GM21619 (cell line): ENCODE measurements around the gene TAS2R41.
"Not testable (repeated sequence)": the region's sequence is repeated elsewhere in the genome, so short reads cannot be mapped to it uniquely, and the experiment has no call there.

Source experiments
- ATAC-seq: cut with Tn5 transposase; IDR thresholded peaks from one replicate; pipeline ENCODE4 v1.9.1; 2021; ENCODE audit not compliant: unreplicated experiment

The TAS2R41 gene

DNA sequence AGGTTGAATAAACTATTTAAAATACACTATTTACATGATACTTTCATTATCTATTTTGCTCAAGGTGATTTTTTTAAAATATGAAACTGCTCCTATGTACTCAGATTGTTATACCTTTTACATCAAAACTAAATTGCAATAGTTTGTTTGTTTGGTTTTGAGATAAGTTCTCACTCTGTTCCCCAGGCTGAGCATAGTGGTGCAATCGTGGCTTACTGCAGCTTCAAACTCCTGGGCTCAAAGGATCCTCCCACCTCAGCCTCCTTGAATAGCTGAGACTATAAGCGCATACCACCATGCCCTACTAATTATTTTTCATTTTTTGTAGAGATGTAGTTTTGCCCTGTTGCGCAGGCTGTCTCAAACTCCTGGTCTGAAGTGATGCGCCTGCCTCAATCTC, 21.7 kb upstream of the TAS2R41 start:
- no peak for ATAC-seq

DNA sequence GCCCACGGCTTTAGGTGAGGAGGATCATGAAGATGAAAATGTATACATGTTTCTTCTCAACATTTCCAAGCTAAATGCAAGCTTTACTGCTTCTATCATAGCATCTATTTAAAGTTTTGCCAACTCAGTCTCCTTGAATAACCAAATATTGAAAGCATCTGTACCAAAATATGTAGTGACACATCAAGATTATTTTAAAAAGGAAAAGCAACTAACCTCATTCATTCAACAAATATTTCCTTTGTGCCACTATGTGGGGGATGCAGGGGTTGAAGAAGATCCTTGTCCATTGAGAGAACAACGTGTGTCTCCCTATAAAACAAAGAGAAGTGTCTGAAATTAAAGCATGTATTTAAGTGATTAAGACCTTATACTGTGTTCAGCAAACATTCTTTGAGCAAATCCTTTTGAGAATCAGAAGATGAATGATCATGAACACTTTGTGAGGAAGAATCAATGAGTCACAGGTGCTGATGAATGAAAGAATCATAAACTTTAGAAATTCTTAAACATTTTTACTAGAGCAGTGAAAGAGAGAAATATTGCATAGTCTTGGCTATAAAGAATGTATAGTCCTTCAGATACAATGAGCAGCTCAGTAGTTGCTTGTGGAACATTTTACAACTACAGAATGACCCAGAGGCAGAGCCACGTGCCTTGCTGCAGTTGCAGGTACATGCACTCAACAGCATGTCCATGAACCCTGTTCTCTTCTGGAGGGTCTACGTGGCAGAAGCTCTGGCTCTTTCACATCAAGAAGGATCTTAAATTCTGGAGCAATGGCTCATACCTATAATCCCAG, 20.5 kb upstream of the TAS2R41 start:
- ATAC-seq, result no peak

DNA sequence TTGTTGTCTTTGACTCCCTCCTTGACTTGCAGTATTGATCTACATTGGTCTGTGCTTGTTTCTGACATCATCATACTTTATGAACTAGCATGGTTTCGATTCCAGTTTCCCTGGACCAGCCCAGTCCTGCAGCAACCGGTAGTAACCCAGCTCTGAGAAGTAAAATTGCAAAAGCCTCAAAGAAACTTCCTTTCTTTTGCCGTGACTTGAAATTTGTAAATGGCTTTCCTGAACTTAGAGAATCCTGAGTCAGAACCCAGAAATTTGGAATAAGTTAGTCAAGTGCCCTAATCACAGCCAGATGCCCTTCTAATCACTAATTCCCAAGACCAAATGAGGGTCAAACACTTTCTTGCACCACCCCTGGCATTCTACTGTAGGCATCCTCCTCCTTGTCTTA, 19.4 kb upstream of the TAS2R41 start:
- peak; percentile 78 for ATAC-seq

DNA sequence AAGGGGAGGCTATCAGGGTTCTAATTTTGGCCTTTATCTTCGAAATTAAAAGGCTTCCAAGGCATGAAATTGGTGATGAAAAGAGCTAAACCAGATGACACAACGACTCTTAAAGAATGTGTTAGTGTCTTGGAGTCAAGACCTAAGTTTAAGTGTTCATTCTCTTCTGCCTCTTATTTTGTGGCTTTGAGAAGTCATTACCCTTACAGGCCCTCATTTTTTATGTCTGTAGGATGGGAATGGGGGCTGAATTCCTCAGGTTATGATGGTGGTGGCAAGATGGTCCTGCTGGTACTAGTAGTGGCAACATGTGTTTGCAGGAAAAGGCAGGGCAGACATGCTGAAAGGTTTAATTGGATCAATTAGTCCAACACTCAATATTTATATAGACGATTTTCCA, 19.0 kb upstream of the TAS2R41 start:
- no peak for ATAC-seq

DNA sequence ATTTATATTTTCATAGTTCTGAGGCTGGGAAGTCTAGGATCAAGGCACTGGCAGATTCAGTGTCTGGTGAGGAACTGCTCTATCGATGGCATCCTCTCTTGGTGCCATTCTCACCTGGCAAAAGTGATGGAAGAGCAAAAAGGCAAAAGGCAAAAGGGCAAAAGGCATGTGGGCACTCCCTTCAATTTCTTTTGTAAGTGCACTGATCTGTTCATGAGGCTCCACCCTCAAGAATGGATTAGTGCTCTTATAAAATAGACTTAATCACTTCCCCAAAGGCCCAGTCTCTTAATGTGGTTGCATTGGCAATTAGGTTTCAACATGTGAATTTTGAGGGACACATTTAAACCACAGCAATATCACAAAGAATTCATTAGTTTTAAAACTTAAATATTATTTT, 18.3 kb upstream of the TAS2R41 start:
- no peak for ATAC-seq

DNA sequence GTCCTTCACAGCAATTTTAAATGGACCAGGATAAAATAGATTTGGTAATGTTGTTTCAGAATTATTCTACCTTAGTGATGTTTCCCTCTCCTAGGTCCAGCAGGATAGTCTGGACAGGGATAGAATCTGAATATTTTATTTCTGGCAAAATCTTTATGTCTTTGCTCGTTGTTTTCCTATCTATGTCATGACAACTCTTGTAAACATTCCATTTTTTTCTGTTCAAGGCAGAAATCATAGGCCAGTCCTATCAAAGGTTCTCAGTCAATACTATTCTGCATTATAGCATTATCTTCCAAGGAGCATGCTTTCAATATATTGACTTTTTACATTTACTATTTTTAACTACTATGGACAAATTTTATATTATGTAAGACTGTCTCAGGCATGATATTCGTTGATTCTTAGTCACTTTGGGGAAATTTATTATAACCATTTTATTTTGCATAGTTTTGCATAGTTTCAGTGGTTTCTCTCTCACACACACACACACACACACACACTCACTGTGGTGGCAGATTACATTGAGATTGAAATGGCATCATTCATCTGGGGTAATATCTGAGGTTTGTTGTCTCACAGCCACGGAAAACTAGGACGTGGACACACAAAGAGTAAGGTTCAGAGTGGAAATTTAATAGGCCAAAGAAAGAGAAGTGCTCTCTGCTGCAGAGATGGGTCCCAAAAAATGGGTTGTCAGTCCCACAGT, 17.2 kb upstream of the TAS2R41 start:
- ATAC-seq, result no peak

DNA sequence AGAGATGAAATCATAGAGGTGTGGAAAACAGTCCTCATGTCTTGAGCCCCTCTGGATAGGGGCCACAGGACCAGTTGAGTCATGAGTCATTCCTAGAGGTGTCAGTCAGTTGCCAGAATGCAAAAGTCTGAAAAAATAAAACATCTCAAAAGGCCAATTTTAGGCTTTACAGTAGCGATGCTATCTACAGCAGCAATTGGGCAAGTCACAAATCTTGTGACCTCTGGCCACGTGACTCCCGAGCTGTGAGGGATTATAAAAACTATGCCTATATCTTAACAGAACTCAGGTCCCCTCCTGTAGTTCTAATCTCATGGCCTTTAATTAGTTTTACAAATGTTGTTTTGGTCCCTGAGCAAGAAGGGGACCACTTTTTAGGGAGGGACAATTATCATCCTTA, 15.6 kb upstream of the TAS2R41 start:
- no peak for ATAC-seq

DNA sequence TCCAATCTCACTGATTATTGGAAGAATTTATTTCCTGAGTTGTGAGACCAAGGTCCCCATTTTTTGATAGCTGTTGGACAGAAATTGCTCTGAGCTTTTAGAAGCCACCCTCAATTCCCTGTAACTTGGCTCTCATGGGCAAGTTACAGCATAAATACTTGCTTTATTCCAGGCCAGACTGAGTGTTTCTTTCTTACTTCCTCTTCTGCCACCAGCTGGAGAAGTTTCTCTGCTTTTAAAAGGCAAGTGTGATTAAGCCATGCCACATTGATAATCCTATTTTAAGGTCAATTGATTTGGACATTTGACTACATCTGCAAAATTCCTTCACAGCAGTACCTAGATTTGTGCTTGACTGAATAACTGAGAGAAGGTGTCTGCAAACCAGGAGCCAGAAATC, 14.1 kb upstream of the TAS2R41 start:
- ATAC-seq, result no peak

DNA sequence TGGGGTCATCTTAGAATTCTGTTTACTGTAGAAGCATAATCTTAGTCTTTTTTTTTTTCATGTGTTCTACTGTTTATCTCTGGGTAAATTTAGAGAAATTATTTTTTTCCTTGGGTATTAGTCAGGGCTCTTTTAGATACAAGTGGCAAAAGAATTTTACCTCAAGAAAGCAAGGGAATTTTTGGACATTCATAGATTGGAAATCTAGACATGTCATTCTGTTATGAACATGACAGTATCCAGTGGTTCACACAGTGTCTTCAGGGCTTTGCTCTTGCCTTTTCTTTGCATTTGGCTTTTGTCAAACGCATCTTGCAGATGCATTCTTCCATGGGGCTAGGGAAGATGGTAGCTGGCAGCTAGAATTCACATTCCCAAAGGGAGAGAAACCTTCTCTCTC, 13.7 kb upstream of the TAS2R41 start:
- no peak for ATAC-seq

DNA sequence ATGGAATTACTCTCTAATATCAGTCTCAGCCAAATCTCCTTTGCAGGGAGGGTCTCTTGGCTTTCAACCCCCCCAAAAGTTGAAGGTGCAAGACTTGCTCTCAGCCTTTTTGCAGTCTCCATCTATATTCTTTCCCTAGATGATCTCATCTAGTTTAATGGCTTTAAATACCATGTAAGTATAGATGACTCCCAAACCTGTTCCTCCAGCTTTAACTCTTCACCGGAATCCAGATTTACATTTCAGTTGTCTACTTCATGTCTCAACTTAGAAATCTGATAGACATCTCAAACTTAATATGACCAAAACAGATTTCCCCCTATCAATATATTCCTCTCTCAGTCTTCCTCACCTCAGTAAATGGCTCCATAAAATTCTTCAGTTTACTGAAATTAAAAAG, 9.9 kb upstream of the TAS2R41 start:
- no peak for ATAC-seq

DNA sequence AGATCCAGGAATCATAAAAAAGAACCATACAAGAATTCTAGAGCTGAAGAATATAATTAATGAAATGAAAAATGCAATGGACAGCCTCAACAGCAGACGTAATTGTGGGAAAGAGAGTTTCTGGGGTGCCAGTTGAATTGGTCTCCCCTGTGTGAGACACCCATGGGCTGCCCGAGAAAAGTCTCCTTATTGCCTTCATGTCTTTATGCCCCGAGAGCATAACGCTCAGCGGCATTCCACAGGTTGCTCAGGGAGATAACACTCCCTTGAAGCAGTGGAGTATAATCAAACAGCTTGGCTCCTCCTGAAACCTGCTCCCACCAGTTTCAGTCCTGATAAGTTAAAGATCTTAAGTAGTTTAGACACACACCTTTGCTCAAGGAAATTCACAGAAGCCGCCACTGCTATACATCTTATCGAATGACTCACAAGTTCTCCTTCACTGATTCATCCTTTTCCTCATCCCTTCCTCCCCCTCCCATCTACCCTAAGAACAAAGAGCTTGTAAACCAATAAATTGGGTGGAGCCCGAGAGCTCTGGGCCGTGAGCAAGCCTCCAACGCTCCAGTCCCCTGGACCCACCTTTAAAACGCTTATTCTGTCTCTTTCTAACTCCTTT, 5.5 kb upstream of the TAS2R41 start:
- ATAC-seq, result not testable (repeated sequence)

DNA sequence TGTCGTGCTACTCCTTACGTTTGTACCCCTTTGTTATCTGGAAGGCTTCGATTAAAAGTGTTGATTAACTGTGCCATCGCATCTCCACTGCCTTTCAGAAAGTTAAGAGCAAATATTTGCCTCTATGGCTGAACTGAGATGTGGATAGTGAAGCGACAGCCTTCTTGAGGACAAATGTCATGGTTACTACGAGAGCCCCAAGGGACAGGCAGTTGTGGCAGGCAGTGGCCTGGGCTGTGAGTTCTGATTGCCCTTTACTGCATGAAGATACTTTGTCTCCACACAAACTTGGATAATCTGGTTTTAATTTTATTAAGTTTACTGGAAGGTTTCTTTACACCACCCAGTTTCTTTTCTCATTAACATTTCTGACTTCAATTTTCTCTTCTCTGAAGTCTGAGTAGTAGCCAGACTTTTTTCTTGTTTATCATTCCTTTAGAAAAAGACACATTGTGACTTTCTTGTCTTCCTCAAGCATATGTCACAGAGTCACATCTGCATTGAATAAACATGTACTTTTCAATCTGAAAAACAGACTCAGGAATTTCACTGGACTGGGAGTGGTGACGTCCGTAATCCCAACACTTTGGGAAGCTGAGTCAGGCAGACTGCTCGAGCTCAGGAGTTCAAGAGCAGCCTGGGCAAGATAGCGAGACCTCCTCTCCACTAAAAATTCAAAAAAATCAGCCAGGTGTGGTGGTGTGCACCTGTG, 1.5 kb downstream of the TAS2R41 start:
- ATAC-seq, result no peak

DNA sequence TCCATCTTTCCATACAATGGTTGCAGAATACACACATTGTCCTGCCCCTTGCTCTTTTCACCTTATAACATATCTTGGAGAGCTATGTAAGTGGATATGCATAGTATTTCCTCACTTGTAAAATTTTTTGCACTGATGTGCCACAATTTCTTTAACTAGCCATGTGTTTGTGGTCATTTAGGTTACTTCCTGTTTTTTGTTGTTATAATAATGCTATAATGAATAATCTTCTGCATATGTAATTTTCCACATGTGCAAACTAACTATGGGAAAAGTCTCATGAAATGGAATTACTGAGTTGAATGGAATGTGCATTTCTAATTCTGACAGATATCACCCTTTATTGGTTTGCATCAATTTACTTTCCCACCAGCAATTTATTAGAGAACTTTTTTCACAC, 2.8 kb downstream of the TAS2R41 start:
- no peak for ATAC-seq

DNA sequence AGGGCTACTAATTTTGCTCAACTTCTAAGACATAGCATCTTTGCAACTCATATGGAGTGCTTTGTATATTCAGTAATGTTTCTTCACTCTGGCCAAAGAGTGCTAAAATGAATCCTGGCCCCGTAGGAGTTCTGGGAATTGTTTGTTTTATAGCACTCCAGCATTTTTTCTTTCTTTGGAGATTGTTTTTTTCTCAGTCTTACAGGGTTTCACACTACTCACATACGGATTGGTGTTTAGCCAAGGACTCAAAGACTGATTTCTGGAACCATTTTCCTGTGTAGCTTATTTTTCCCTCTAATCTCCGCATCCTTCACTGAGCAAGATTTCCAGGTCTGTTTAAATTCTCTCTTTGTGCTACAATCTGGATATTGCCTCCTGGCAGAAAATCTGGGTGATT, 6.4 kb downstream of the TAS2R41 start:
- ATAC-seq, result no peak

DNA sequence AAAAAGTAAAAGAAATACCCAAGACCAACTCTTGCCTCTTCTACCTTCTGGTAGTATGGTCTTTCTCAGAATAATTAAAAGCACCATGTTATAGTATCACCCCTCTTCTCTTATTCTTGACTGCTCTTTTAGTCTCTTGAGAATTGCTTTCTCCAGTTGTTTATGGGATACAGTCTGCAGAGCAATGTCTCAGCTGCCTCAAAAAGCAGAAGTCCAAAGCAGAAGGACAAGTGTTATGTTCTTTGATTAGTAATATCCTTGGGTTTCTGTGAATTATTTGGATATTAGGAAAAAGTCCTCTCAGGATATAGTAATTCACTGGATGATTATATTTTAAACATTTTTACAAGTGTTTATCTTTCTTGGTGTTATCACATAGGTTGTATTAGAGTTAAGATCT, 7.4 kb downstream of the TAS2R41 start:
- no peak for ATAC-seq

DNA sequence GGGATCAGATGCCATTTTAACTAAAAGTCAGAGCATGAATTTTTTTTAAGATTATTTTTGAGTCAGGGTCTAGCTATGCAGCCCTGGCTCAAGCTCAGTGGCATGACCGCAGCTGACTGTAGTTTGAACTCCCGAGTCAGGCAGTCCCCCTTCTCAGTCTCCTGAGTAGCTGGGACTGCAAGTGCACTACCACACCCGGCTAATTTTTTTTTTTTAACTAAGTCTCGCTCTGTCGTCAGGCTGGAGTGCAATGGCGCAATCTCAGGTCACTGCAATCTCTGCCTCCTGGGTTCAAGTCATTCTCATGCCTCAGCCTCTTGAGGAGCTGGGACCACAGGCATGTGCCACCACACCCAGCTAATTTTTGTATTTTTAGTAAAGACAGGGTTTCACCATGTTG, 7.8 kb downstream of the TAS2R41 start:
- no peak for ATAC-seq

DNA sequence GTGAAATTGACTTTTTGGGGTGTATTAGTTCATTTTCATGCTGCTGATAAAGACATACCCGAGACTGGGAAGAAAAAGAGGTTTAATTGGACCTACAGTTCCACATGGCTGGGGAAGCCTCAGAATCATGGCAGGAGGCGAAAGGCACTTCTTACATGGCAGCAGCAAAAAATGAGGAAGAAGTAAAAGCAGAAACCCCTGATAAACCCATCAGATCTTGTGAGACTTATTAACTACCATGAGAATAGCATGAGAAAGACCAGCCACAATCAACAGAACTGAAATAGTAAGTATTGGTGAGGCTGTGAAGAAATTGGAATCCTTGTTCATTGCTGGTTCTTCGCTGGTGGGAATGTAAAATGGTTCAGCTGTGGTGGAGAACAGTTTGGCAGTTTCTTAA, 8.6 kb downstream of the TAS2R41 start:
- not testable (repeated sequence) for ATAC-seq

DNA sequence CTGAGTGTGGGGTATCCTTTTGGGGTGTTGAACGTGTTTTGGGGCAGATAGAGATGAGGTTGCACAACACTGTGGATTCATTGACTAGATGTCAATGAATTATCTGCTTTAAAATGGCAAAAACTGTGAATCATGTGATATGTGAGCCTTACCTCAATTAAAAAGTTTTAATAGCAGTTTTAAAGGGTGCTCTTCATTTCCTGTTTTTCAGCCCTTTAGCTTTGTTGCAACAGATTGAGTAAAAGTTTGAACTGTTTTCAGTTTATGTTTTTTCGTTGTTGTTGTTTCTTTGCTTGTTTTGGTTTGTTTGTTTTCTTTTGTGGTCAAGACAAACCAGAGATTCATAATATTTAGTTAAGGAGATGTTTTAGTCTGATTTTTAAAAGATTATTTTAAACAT, 9.4 kb downstream of the TAS2R41 start:
- no peak for ATAC-seq

DNA sequence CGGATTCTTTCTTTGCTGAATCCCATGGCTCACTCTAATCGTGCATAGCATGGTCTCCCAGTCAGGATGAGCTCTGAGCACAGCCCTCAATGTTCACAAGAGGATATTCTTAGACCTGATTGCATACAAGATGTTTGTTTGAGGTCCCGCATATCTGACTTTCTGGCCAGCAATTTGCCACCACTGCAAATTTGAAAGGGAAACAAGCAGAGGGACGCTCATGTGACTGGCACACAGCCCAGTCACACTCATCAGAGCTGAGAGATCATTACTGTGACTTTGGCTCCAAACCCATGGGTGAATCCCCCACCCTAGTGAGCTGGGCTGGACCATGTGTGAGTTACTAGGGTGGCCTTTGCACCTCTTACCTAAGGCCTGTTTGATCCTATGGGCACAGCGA, 9.9 kb downstream of the TAS2R41 start:
- ATAC-seq, result no peak

DNA sequence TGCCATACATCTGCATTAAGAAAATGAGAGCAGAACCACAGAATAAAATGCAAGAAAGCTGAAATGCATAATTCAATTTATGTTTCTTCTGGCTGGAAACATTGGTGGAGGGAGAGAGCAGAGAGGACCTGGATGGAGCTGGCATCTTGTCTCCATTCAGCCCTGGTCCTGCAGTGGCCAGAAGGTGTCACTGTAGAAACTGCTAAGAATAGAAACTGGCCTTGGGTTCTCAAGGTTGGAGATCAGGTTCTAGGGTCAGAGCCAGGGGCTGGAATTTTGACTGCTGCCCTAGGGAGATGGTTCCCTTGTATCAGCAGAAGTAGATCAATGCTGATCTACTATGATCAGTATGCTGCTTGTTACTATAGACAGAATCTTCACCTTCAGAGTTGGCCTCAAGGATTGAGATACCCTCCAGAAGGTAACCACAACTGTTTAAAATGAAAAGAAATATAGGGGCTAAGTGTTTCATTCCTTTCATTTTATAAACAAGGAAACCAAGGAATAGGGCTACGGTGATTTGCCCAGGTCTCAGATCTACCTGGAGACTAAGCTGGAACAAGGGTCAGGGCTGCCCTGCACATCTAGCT, 13.1 kb downstream of the TAS2R41 start:
- ATAC-seq, result peak; percentile 47

DNA sequence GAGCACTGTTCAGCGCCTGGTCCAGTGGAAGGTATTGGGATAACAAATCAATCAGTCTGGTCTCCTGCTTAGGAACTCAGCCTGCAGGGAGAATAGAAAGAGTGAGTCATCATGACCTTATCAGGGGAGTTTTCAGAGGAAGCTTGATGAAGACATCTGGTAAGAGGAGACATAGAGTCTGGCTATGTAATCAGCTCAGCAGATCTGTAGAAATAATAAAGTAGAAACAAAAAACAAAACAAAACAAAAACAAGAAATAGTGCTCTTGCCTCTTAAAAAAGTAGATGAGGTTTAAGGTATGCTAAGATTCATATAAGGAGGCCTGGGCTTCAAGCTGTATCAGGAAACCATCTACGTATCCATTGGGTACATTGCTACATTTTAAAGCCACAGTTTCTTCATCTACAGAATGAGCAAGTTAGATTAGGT, 14.4 kb downstream of the TAS2R41 start:
- peak; percentile 40 for ATAC-seq
